OCI-LY1 (cell line): ENCODE measurements around the gene PNPLA5.

ENCODE experiments used
- CTCF ChIP-seq: fragments of 200-600 bp; sonication (generic), shearing (Covaris generic); IDR thresholded peaks from 2 replicates; pipeline ENCODE4 v1.5.1; 2017; ENCODE audit warnings: mild to moderate bottlenecking, antibody characterized with exemption, low read length, moderate library complexity, mixed read lengths
- EZH2 ChIP-seq: fragments of 200-600 bp; sonication (generic), shearing (Covaris generic); IDR thresholded peaks from 2 replicates; pipeline ENCODE4 v1.8.0; 2017; ENCODE audit warnings: borderline replicate concordance, mixed run types, mild to moderate bottlenecking, antibody characterized with exemption, low read length, moderate library complexity, mixed read lengths

DNA sequence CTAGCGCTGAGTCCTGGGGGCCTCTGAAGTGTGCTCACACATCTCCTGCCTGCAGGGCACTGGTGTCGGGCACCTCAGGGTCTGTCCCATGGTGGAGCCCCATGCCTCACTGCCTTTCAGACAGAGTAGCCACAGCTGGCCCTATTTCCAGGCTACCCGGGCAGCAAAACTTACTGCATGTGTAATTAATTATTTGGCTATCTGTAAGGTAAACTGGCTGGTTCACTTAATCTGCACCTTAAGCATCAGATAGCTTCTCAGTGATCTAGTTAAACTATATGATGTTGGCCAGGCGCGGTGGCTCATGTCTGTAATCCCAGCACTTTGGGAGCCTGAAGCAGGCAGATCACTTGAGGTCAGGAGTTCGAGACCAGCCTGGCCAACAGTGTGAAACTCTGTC lies 37.1 kb upstream of the PNPLA5 start:
- TF ChIP-seq CTCF: no peak
- no peak for TF ChIP-seq EZH2
